HCT116 (cell line): ENCODE data around the gene NFE2L3. TPM values are rescaled to one million over a fixed set of nuclear protein-coding genes. Genes with fewer than 3 reads are reported as not detected.

Source experiments
- ATAC-seq: fragments of 200-7000 bp; cut with Tn5 transposase; 2 replicates; pipeline ENCODE4 v1.9.1; 2020; ENCODE audit warnings: mild to moderate bottlenecking, moderate library complexity
- BruUV-seq: library from RNA; stranded (reverse); fragments of 400-500 nt; replicated peaks from 2 replicates; lab custom pipeline; 2021; lab: Mats Ljungman, UMichigan
- CTCF ChIA-PET: fragments of 300-600 bp; sonication (Branson Sonifier 250); formaldehyde crosslinking; loops from one replicate; lab custom pipeline; 2021; ENCODE audit warnings: antibody characterized with exemption; lab: Charles Lee
- POLR2A ChIA-PET: fragments of 300-600, 350-600 bp; sonication (Branson Sonifier 250); formaldehyde crosslinking; loops from one replicate; lab custom pipeline; 2021; ENCODE audit warnings: antibody characterized with exemption; lab: Charles Lee
- RAD21 ChIA-PET, 2 experiments: fragments of 300-600 bp; sonication (Branson Sonifier 250); formaldehyde crosslinking; loops; one replicate each; lab custom pipeline; 2023; ENCODE audit warnings: low total read pairs in 2 of 2; ENCODE audit not compliant: uncharacterized antibody in 2 of 2, unreplicated experiment in 2 of 2, low non-redundant PET in 1 of 2; lab: Charles Lee
- DNase-seq: peaks from one replicate; pipeline ENCODE4 v3.0.0-alpha.2; 2010; ENCODE audit warnings: low read depth, low spot score
- H2AFZ ChIP-seq: fragments of 200-600 bp; shearing (Covaris generic), sonication (generic); 2 replicates; pipeline ENCODE4 v1.6.1; 2017; ENCODE audit warnings: low read depth, mixed run types, mixed read lengths, antibody characterized with exemption, low read length; ENCODE audit not compliant: poor library complexity, severe bottlenecking
- H3K27ac ChIP-seq: 2 replicates; pipeline ENCODE4 v1.5.1; 2012; ENCODE audit warnings: low read depth, low read length
- H3K27me3 ChIP-seq: fragments of 200-600 bp; sonication (generic); 2 replicates; pipeline ENCODE4 v1.6.1; 2016; ENCODE audit warnings: mixed run types, low read length, mixed read lengths; ENCODE audit not compliant: insufficient read depth
- H3K36me3 ChIP-seq, 2 experiments: fragments of 200-500 bp in 1 of 2; fragments of 200-600 bp in 1 of 2; sonication (Bioruptor generic) in 1 of 2; sonication (generic) in 1 of 2; 2 replicates each; pipeline versions ENCODE4 v1.5.1 to v1.6.1; 2014 to 2016; ENCODE audit warnings: low read length in 2 of 2, inconsistent platforms in 1 of 2, mixed read lengths in 1 of 2, mixed run types in 1 of 2; ENCODE audit not compliant: insufficient read depth in 2 of 2, control insufficient read depth in 1 of 2
- H3K4me1 ChIP-seq, 2 experiments: fragments of 200-600 bp in 1 of 2; sonication (generic) in 1 of 2; 2 replicates each; pipeline versions ENCODE4 v1.5.1 to v1.6.1; 2012 to 2017; ENCODE audit warnings: low read length in 2 of 2, inconsistent platforms in 1 of 2, mild to moderate bottlenecking in 1 of 2, mixed read lengths in 1 of 2, mixed run types in 1 of 2, moderate library complexity in 1 of 2; ENCODE audit not compliant: insufficient read depth in 2 of 2, control insufficient read depth in 1 of 2
- H3K4me2 ChIP-seq: fragments of 200-600 bp; sonication (generic); 2 replicates; pipeline ENCODE4 v1.6.1; 2017; ENCODE audit warnings: mixed run types, low read length, mixed read lengths
- H3K4me3 ChIP-seq, 2 experiments: fragments of 200-600 bp in 1 of 2; sonication (generic) in 1 of 2; replicated peaks in 1 of 2; 2 replicates each; pipeline ENCODE4 v1.5.1; 2011 to 2016; ENCODE audit warnings: low read length in 2 of 2, control low read depth in 1 of 2, low read depth in 1 of 2, mild to moderate bottlenecking in 1 of 2, mixed read lengths in 1 of 2, mixed run types in 1 of 2
- H3K79me2 ChIP-seq: fragments of 200-600 bp; sonication (generic); 2 replicates; pipeline ENCODE4 v1.6.1; 2017; ENCODE audit warnings: mild to moderate bottlenecking, mixed run types, low read length, moderate library complexity, mixed read lengths; ENCODE audit not compliant: insufficient read depth
- H3K9ac ChIP-seq: fragments of 200-600 bp; sonication (generic); 2 replicates; pipeline ENCODE4 v1.6.1; 2016; ENCODE audit warnings: low read length, mixed read lengths
- H3K9me2 ChIP-seq: fragments of 200-600 bp; sonication (generic), shearing (Covaris generic); 2 replicates; pipeline ENCODE4 v1.6.1; 2017; ENCODE audit warnings: mixed run types, mild to moderate bottlenecking, moderate library complexity; ENCODE audit not compliant: insufficient read depth
- H3K9me3 ChIP-seq, 2 experiments: fragments of 200-500 bp in 1 of 2; fragments of 200-600 bp in 1 of 2; sonication (Bioruptor generic) in 1 of 2; sonication (generic) in 1 of 2; 2 replicates each; pipeline ENCODE4 v1.6.1; 2014 to 2017; ENCODE audit warnings: low read length in 2 of 2, mixed read lengths in 2 of 2, inconsistent platforms in 1 of 2, low read depth in 1 of 2, mild to moderate bottlenecking in 1 of 2, mixed run types in 1 of 2, moderate library complexity in 1 of 2; ENCODE audit not compliant: control insufficient read depth in 1 of 2, insufficient read depth in 1 of 2
- H4K20me1 ChIP-seq: fragments of 200-600 bp; sonication (generic), shearing (Covaris generic); 2 replicates; pipeline ENCODE4 v1.6.1; 2017; ENCODE audit warnings: mixed run types, mild to moderate bottlenecking, moderate library complexity; ENCODE audit not compliant: insufficient read depth
- CBX3 ChIP-seq: IDR thresholded peaks from 2 replicates; pipeline ENCODE4 v1.6.1; 2012; ENCODE audit warnings: low read depth
- CEBPB ChIP-seq: IDR thresholded peaks from 2 replicates; pipeline ENCODE4 v1.6.1; 2012; ENCODE audit warnings: low read depth
- CTCF ChIP-seq, 3 experiments: fragments of 200-600 bp in 1 of 3; sonication (generic) in 1 of 3; IDR thresholded peaks in 2 of 3; conservative IDR thresholded peaks in 1 of 3; 2 replicates each; pipeline ENCODE4 v1.5.1; 2012 to 2017; ENCODE audit warnings: low read depth in 2 of 3, low read length in 2 of 3, antibody characterized with exemption in 1 of 3, borderline replicate concordance in 1 of 3, control low read depth in 1 of 3, mild to moderate bottlenecking in 1 of 3, mixed read lengths in 1 of 3, mixed run types in 1 of 3, moderate library complexity in 1 of 3; ENCODE audit not compliant: insufficient read depth in 1 of 3
- EZH2 ChIP-seq: fragments of 200-600 bp; sonication (generic); IDR thresholded peaks from 2 replicates; pipeline ENCODE4 v1.6.1; 2017; ENCODE audit warnings: antibody characterized with exemption, mixed run types
- EZH2phosphoT487 ChIP-seq: fragments of 200-600 bp; IDR thresholded peaks from 2 replicates; pipeline ENCODE4 v1.6.1; 2018; ENCODE audit warnings: antibody characterized with exemption, borderline replicate concordance
- FOSL1 ChIP-seq: IDR thresholded peaks from 2 replicates; pipeline ENCODE4 v1.6.1; 2012; ENCODE audit warnings: low read depth
- JUND ChIP-seq: IDR thresholded peaks from 2 replicates; pipeline ENCODE4 v1.6.1; 2012
- MAX ChIP-seq: IDR thresholded peaks from 2 replicates; pipeline ENCODE4 v1.6.1; 2012
- POLR2AphosphoS5 ChIP-seq: IDR thresholded peaks from 2 replicates; pipeline ENCODE4 v1.6.1; 2011; ENCODE audit warnings: mild to moderate bottlenecking, low read depth, low read length, moderate library complexity
- RAD21 ChIP-seq: IDR thresholded peaks from 2 replicates; pipeline ENCODE4 v1.6.1; 2012; ENCODE audit warnings: low read depth, mild to moderate bottlenecking
- REST ChIP-seq: IDR thresholded peaks from 2 replicates; pipeline ENCODE4 v1.6.1; 2012; ENCODE audit warnings: low read depth
- SIN3A ChIP-seq: IDR thresholded peaks from 2 replicates; pipeline ENCODE4 v1.6.1; 2012; ENCODE audit warnings: low read depth
- SRF ChIP-seq: IDR thresholded peaks from 2 replicates; pipeline ENCODE4 v1.6.1; 2012; ENCODE audit warnings: low read depth
- intact Hi-C: fragments of 100-400 bp; cut with micrococcal nuclease; formaldehyde crosslinking; loops from 2 replicates; pipeline ENCODE4 v1.10.0; 2022
- total RNA-seq: library from RNA; stranded (reverse); gene quantifications from one replicate; pipeline ENCODE4 v1.2.1, GENCODE V29; 2021; ENCODE audit not compliant: unreplicated experiment

NFE2L3 gene
- total RNA-seq, 1 experiment from 2014 or later: 27.0 TPM

- no TSS peak for BruUV-seq
- ChIA-PET CTCF (no interaction called here), RAD21 (no interaction called here), POLR2A (no interaction called here)
- intact Hi-C loops: no loop called here
- Histone ChIP-seq H3K4me2 (no peak overlapping the region), H2AFZ (no peak overlapping the region), H3K27ac (no peak overlapping the region), H3K9ac (no peak overlapping the region), H3K9me3 (no peaks in the 10 kb centered on the region), H3K79me2 (no peaks in the 10 kb centered on the region), H3K27me3 (no peaks in the 10 kb centered on the region), H4K20me1 (no peaks in the 10 kb centered on the region), H3K9me2 (no peaks in the 10 kb centered on the region), H3K4me1 (no peaks in the 10 kb centered on the region), H3K36me3 (no peaks in the 10 kb centered on the region), H3K4me3 (no peak overlapping the region)
- TF ChIP-seq CBX3 (no peak), FOSL1 (no peak), RAD21 (no peak), JUND (no peak), EZH2phosphoT487 (no peak), MAX (no peak), SIN3A (no peak), CEBPB (no peak), EZH2 (no peak), REST (no peak), CTCF (IDR thresholded peaks at IDR 0.05 in 2 of 3, conservative IDR thresholded peaks at IDR 0.05 in 1 of 3; ENCODE audit: borderline replicate concordance in 1 of 3, insufficient read depth in 1 of 3, low read depth in 2 of 3, low read length in 2 of 3) (no peak), POLR2AphosphoS5 (no peak), SRF (no peak)
- DNase-seq (no peak), ATAC-seq (no peak)
These were observed 20.9 kb upstream of the NFE2L3 start for GRCh38 chr7:26131056-26131589.
